ENCODE data around the gene KCNMA1. TPM values are rescaled to one million over a fixed set of nuclear protein-coding genes. Genes with fewer than 3 reads are reported as not detected.

KCNMA1 gene
- total RNA-seq, 1 donor from 2014 or later: 95.5 TPM

- Mint-ChIP-seq H3K27me3 (ENCODE audit: unreplicated experiment) (no peaks in the 10 kb centered on the region), H3K4me1 (ENCODE audit: unreplicated experiment) (peaks cover 81% of the 10 kb centered on the region), H3K36me3 (ENCODE audit: unreplicated experiment) (peaks cover 7% of the 10 kb centered on the region), H3K27ac (ENCODE audit: unreplicated experiment) (peak overlapping the region; percentile 62), H3K9me3 (ENCODE audit: unreplicated experiment) (peaks cover 4% of the 10 kb centered on the region), H3K4me3 (ENCODE audit: unreplicated experiment) (no peak overlapping the region)
- TF ChIP-seq, protein P1, sequence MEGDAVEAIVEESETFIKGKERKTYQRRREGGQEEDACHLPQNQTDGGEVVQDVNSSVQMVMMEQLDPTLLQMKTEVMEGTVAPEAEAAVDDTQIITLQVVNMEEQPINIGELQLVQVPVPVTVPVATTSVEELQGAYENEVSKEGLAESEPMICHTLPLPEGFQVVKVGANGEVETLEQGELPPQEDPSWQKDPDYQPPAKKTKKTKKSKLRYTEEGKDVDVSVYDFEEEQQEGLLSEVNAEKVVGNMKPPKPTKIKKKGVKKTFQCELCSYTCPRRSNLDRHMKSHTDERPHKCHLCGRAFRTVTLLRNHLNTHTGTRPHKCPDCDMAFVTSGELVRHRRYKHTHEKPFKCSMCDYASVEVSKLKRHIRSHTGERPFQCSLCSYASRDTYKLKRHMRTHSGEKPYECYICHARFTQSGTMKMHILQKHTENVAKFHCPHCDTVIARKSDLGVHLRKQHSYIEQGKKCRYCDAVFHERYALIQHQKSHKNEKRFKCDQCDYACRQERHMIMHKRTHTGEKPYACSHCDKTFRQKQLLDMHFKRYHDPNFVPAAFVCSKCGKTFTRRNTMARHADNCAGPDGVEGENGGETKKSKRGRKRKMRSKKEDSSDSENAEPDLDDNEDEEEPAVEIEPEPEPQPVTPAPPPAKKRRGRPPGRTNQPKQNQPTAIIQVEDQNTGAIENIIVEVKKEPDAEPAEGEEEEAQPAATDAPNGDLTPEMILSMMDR (IDR thresholded peaks at IDR 0.05): no peak
- no peak for DNase-seq (ENCODE audit: extremely low spot score, unreplicated experiment)
Measured at GRCh38 chr10:77006836-77007511, 630.6 kb downstream of the KCNMA1 start.

- Mint-ChIP-seq H3K4me1 (ENCODE audit: unreplicated experiment) (peaks cover 71% of the 10 kb centered on the region), H3K27ac (ENCODE audit: unreplicated experiment) (peak overlapping the region; percentile 15), H3K9me3 (ENCODE audit: unreplicated experiment) (peaks cover 4% of the 10 kb centered on the region), H3K36me3 (ENCODE audit: unreplicated experiment) (peaks cover 7% of the 10 kb centered on the region), H3K4me3 (ENCODE audit: unreplicated experiment) (no peak overlapping the region), H3K27me3 (ENCODE audit: unreplicated experiment) (no peaks in the 10 kb centered on the region)
- TF ChIP-seq, protein P1 (IDR thresholded peaks at IDR 0.05): no peak
- no peak for DNase-seq (ENCODE audit: extremely low spot score, unreplicated experiment)
Measured at GRCh38 chr10:77005871-77006270, 631.7 kb downstream of the KCNMA1 start.

DNA sequence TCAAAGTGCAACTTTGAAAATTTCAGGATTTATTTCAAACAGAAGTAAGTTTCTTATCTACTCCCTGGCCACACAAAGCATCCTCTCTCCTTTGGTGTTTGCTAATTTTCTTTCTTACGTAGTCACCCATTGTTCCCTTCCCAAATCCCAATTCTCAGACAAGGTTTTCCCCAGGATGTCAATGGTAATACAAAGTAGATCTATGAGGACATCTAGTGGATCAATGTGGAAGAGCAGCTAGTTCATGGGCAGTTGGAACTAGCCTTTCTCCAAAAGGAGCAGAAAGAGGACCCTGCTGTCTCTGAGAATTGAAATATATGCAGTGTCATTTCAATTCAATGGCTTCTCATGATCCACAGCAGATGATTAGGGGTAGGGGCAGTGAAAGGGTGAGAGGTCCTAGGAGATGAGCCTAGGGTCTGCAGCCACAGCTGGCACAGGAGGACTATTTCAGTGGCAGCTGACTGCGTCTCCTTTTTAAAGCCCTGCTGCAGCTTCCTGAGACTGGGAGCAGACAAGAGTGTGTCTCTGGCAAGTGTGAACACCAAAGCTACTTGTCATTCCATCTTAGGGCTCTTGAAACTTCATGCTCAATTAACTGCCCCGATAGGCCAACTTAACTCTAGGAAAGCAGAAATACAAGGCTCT is 632.6 kb downstream of the KCNMA1 start:
- H3K9me3 Mint-ChIP-seq (ENCODE audit: unreplicated experiment): peaks cover 4% of the 10 kb centered on the region
- TF ChIP-seq, protein P1 (IDR thresholded peaks at IDR 0.05): peak; percentile 88
- H3K27ac Mint-ChIP-seq (ENCODE audit: unreplicated experiment): no peak overlapping the region
- no peak for DNase-seq (ENCODE audit: extremely low spot score, unreplicated experiment)
- H3K36me3 Mint-ChIP-seq (ENCODE audit: unreplicated experiment): peaks cover 7% of the 10 kb centered on the region
- H3K4me3 Mint-ChIP-seq (ENCODE audit: unreplicated experiment): no peak overlapping the region
- H3K4me1 Mint-ChIP-seq (ENCODE audit: unreplicated experiment): peaks cover 66% of the 10 kb centered on the region
- no peaks in the 10 kb centered on the region for H3K27me3 Mint-ChIP-seq (ENCODE audit: unreplicated experiment)

- H3K4me3 Mint-ChIP-seq (ENCODE audit: unreplicated experiment): no peak overlapping the region
- peaks cover 66% of the 10 kb centered on the region for H3K4me1 Mint-ChIP-seq (ENCODE audit: unreplicated experiment)
- TF ChIP-seq, protein P1 (IDR thresholded peaks at IDR 0.05): no peak
- no peak overlapping the region for H3K27ac Mint-ChIP-seq (ENCODE audit: unreplicated experiment)
- H3K9me3 Mint-ChIP-seq (ENCODE audit: unreplicated experiment): no peaks in the 10 kb centered on the region
- H3K27me3 Mint-ChIP-seq (ENCODE audit: unreplicated experiment): no peaks in the 10 kb centered on the region
- DNase-seq (ENCODE audit: extremely low spot score, unreplicated experiment): no peak
- peaks cover 2% of the 10 kb centered on the region for H3K36me3 Mint-ChIP-seq (ENCODE audit: unreplicated experiment)
Measured at GRCh38 chr10:77002872-77003271, 634.7 kb downstream of the KCNMA1 start.

DNA sequence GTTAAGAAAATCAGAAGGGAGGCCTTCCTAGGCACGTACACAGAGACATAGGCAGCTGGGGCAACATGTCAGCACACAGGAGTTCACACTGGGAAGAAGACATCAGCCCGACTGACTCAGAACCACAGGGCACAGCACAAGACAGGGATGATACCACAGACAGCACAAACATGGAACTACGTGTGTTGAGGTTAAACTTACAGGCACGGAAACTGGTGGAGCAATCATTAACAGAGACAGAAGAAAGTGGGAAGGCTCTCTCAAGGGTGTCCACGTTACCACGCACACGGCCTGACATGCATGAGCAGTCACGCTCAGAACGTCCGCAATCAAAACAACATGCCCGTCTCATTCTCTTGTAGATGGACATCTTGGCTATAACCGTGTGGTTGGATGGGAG is 636.4 kb downstream of the KCNMA1 start:
- H3K4me3 Mint-ChIP-seq (ENCODE audit: unreplicated experiment): no peak overlapping the region
- no peaks in the 10 kb centered on the region for H3K9me3 Mint-ChIP-seq (ENCODE audit: unreplicated experiment)
- DNase-seq (ENCODE audit: extremely low spot score, unreplicated experiment): no peak
- TF ChIP-seq, protein P1 (IDR thresholded peaks at IDR 0.05): no peak
- H3K4me1 Mint-ChIP-seq (ENCODE audit: unreplicated experiment): peaks cover 67% of the 10 kb centered on the region
- peaks cover 5% of the 10 kb centered on the region for H3K36me3 Mint-ChIP-seq (ENCODE audit: unreplicated experiment)
- H3K27ac Mint-ChIP-seq (ENCODE audit: unreplicated experiment): no peak overlapping the region
- no peaks in the 10 kb centered on the region for H3K27me3 Mint-ChIP-seq (ENCODE audit: unreplicated experiment)

Measured in osteocyte (in vitro differentiated cells).